Heart right ventricle (tissue), 16 donors: ENCODE measurements around the gene HBZ. TPM values are rescaled to one million over a fixed set of nuclear protein-coding genes. Genes with fewer than 3 reads are reported as not detected.
A peak's percentile ranks its signal among the peaks of the same experiment; 100 is the strongest.

Experiments
- ATAC-seq, 8 donors: fragments of 200-7000 bp; cut with Tn5 transposase; one replicate each; pipeline ENCODE4 v1.9.1; 2020; ENCODE audit warnings: mild to moderate bottlenecking in 8 of 8, moderate library complexity in 8 of 8, moderate number of reproducible peaks in 1 of 8
- DNase-seq, 2 donors: peaks; one replicate each; pipeline ENCODE4 v3.0.0-alpha.2; 2020
- H3K27ac ChIP-seq, 10 donors: fragments of 200-600 bp; sonication (generic) in 2 of 10; one replicate each; pipeline versions ENCODE4 v1.5.0 to v1.8.0; 2020 to 2022; ENCODE audit warnings: mild to moderate bottlenecking in 3 of 10
- H3K27me3 ChIP-seq, 7 donors: fragments of 200-600 bp; one replicate each; pipeline ENCODE4 v1.8.0; 2021 to 2022; ENCODE audit warnings: mild to moderate bottlenecking in 2 of 7
- H3K36me3 ChIP-seq, 9 donors: fragments of 200-600 bp; sonication (generic) in 1 of 9; one replicate each; pipeline versions ENCODE4 v1.5.0 to v1.8.0; 2020 to 2022; ENCODE audit warnings: mild to moderate bottlenecking in 2 of 9
- H3K4me1 ChIP-seq, 9 donors: fragments of 200-600 bp; sonication (generic) in 1 of 9; one replicate each; pipeline versions ENCODE4 v1.5.0 to v1.8.0; 2020 to 2022; ENCODE audit warnings: mild to moderate bottlenecking in 4 of 9
- H3K4me3 ChIP-seq, 10 donors: fragments of 200-600 bp; sonication (generic) in 2 of 10; one replicate each; pipeline versions ENCODE4 v1.5.0 to v1.8.0; 2020 to 2022; ENCODE audit warnings: mild to moderate bottlenecking in 7 of 10, moderate library complexity in 2 of 10
- H3K9me3 ChIP-seq, 11 donors: fragments of 200-600 bp in 10 of 11; sonication (generic) in 2 of 11; one replicate each; pipeline versions ENCODE4 v1.5.0 to v1.8.0; 2013 to 2022; ENCODE audit warnings: mild to moderate bottlenecking in 2 of 11, control low read depth in 1 of 11, moderate library complexity in 1 of 11
- CTCF ChIP-seq, 9 donors: fragments of 200-600 bp; sonication (generic) in 2 of 9; IDR thresholded peaks; one replicate each; pipeline versions ENCODE4 v1.5.0 to v1.8.0; 2021 to 2022; ENCODE audit warnings: antibody characterized with exemption in 9 of 9, mild to moderate bottlenecking in 5 of 9, moderate library complexity in 1 of 9
- WGBS, 2 donors: extraction: QIAGEN DNeasy Blood & Tissue Kit; methylation state at CpG; one replicate each; pipeline ENCODE4 v1.1.7; 2013; ENCODE audit warnings: inconsistent platforms in 1 of 2; 5-methylcytosine and 5-hydroxymethylcytosine counted together
- intact Hi-C, 10 donors: fragments of 100-400 bp; cut with DNase I; formaldehyde crosslinking; loops; one replicate each; pipeline versions ENCODE4 v1.11.1 to v1.14.2; 2022
- polyA plus RNA-seq, 2 donors: library from polyadenylated mRNA; stranded (reverse); fragments of 200-250 nt; gene quantifications; one replicate each; pipeline ENCODE4 v1.2.3, GENCODE V29; 2013
- total RNA-seq, 10 donors: library from RNA; stranded (reverse); fragmentation: NEBNext Ultra II Directional in 3 of 10; extraction: Animal tissue kit (Norgen Biotek cat#: 25700) in 3 of 10; gene quantifications; one replicate each; pipeline versions ENCODE4 v1.2.1 to v1.2.4, GENCODE V29; 2021 to 2023
- donor health status: Arrhythmogenic right ventricular cardiomyopathy.
- donor health status: ischemic (EF 13 %, LVEDD 7.1; RV severe dilation, severe dysfunction).
- donor health status: healthy with polysubstance abuse.
- donor health status: DM: no; HTN: yes; CAD: no.
- donor health status: DM: no; HTN: no; CAD: no.
- donor health status: ischemic (EF 25% LVEDD 6.9; RV normal size, moderate dysfunction).
- donor health status: ischemic (EF 25% LVEDD 5.7; RV mildly dilated, moderate dysfunction).
- donor health status: healthy.
- donor health status: DM: yes; HTN: yes; CAD: no.
- donor health status: Ischemic cardiomyopathy.
- donor health status: ischemic (EF 35%, LVEDD 5.7; RV mildly dilated, moderate dysfunction).
- donor health status: nonischemic (EF 11% LVEDD 7.7; RV severe dilation, severe dysfunction).
- donor health status: DM: yes; HTN: yes; CAD: no.
- donor health status: PGD.
- donor health status: ischemic (EF 29% LVEDD 5.4; RV normal size, mild dysfunction).
- donor health status: nonischemic (EF 23%, LVEDD 6.1; RV moderate dilation, normal function).

Gene HBZ
- total and polyA plus RNA-seq, 12 donors: 0.14 TPM; not detected in 11

DNA sequence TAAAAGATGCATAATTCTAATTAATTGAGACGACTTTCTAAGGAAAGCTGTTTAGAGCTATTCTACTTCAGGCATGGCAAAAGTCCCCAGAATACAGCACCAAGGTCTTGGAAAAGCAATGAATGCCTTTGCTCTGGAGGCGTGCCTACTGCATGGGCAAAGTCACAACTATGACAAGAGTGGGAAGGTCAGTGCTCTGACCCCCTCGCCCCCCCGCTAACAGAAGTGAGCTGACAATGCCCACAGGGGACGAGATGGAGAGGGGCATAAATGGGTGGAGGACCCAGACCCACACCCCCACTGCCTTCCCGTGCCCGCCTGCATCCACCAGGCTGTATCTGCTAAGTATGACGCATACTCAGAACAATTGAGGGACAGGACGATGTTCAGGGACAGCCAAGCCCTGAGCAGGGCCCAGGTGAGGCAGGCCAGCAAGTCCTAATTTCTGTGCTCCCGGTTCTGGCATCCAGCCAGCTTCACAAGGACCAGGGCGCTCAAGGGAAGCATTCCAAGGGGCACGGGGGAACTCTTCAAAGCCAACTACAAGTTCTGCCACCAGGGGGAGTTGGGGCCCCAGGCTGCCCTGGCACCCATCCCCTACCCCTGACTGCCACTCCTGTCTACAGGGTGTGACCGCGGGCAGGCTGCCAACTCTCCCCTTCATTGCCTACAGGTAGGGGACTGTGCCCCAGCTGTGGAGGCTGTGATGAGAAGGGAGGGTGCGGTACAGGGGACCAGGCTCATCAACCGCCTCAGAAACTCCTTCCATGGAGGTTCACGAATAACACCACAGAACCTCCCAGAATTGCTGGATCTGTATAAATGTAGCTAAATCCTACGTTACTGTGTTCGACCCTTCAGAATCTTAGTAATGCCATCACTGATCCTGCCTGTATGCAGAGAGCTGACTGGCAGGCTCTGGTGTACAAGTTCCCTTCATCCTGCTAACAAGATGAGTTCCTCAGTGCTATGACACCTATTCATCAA, 34.8 kb upstream of the HBZ start:
- WGBS, 2 donors: 69 to 71% methylated on average over 19 of the region's 19 CpGs
- intact Hi-C loops: loop anchor here in 2 of 10 donors (5.0 kb wide), 1 partner anchor 245 kb away; no protein-coding TSS in a partner anchor
- Histone ChIP-seq H3K4me3 (no peak overlapping the region), H3K27me3 (no peaks in the 10 kb centered on the region), H3K36me3 (peaks cover 0 to 59% (median 3%) of the 10 kb centered on the region in 9 donors), H3K27ac (no peak overlapping the region), H3K4me1 (peaks cover 0 to 12% (median 5%) of the 10 kb centered on the region in 9 donors), H3K9me3 (no peaks in the 10 kb centered on the region)
- TF ChIP-seq CTCF (IDR thresholded peaks at IDR 0.05): peak; percentile 24 to 77 (median 63)
- ATAC-seq (peak in 7 of 8 donors; percentile 42 to 73 (median 61)), DNase-seq (peak; percentile 32 to 48)

GRCh38 chr16:118857-119256, 33.6 kb upstream of the HBZ start:
- Histone ChIP-seq H3K4me3 (no peak overlapping the region), H3K27me3 (no peaks in the 10 kb centered on the region), H3K36me3 (peaks cover 0 to 54% (median 3%) of the 10 kb centered on the region in 9 donors), H3K4me1 (peaks cover 0 to 7% (median under 1%) of the 10 kb centered on the region in 9 donors), H3K9me3 (no peaks in the 10 kb centered on the region), H3K27ac (no peak overlapping the region)
- WGBS, 2 donors: 89 to 98% methylated on average over 2 of the region's 2 CpGs
- intact Hi-C loops: loop anchor here in 2 of 10 donors (5.0 kb wide), 1 partner anchor 243 kb away; no protein-coding TSS in a partner anchor
- DNase-seq (no peak), ATAC-seq (peak in 1 of 8 donors; percentile 45)
- TF ChIP-seq CTCF (IDR thresholded peaks at IDR 0.05): no peak

DNA sequence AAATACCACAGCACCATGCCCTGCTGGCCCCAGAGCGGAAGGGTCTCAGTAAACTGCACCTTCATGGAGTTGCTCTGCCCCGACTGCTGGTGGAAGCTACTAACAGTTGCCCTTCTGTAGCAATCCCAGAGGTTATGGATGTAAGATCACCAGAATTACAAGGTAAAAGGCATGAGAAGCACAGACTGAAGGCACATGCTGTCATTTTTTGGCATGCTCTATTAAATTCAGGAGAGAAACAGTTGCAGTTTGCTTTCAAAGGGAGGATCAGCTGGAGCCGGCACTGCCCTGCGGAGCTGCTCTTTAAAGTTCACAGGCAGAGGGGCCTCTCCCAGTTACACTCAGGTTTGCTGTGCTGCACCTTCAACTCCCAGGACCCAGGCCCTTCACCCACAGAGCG, 33.1 kb upstream of the HBZ start:
- DNase-seq: no peak
- no peaks in the 10 kb centered on the region for H3K9me3 ChIP-seq
- H3K4me1 ChIP-seq: peaks cover 0 to 7% (median 0%) of the 10 kb centered on the region in 9 donors
- peaks cover 0 to 53% (median 3%) of the 10 kb centered on the region in 9 donors for H3K36me3 ChIP-seq
- ATAC-seq: no peak
- WGBS, 2 donors: 95% methylated on average over 5 of the region's 5 CpGs
- H3K27ac ChIP-seq: no peak overlapping the region
- H3K27me3 ChIP-seq: no peaks in the 10 kb centered on the region
- intact Hi-C loops: loop anchor here in 2 of 10 donors (5.0 kb wide), 1 partner anchor 243 kb away; no protein-coding TSS in a partner anchor
- H3K4me3 ChIP-seq: no peak overlapping the region
- TF ChIP-seq CTCF (IDR thresholded peaks at IDR 0.05): no peak

DNA sequence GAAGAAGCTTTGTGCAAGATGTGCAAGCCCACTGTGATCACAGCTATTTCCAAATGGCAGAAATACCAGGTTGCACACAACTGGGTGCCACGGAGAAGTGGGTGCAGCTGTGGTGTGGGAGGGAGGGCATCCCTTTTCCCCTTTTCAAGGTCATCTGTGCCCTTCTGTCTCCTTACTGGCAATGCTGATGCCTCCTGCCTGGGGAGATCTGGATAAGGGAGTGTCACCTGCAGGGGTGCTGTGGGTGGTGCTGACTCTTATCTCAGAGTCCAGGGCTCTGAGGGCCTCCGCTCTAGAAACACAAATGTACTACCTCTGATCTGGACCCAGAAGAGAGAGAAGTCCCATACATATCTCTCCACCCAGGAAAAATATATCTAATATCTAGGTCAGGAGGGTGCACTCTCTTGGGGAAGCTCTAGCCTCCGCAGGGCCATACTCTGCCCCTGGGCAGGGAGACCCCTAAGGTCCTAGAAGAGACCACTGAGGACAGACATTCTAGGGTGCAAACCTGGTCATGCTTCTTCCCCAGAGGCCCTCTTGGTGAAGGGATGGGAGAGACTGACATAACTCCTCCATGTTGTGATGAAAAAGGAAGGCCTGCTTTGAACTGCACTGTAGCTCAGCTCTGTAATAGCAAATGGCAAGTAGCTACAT, 32.5 kb upstream of the HBZ start:
- no peak for TF ChIP-seq CTCF (IDR thresholded peaks at IDR 0.05)
- no peaks in the 10 kb centered on the region for H3K9me3 ChIP-seq
- H3K27ac ChIP-seq: no peak overlapping the region
- intact Hi-C loops: loop anchor here in 2 of 10 donors (5.0 kb wide), 1 partner anchor 242 kb away; no protein-coding TSS in a partner anchor
- WGBS, 2 donors: 87 to 89% methylated on average over 3 of the region's 3 CpGs
- DNase-seq: no peak
- H3K4me3 ChIP-seq: no peak overlapping the region
- peaks cover 0 to 58% (median 0%) of the 10 kb centered on the region in 9 donors for H3K36me3 ChIP-seq
- peaks cover 0 to 7% (median 0%) of the 10 kb centered on the region in 9 donors for H3K4me1 ChIP-seq
- no peaks in the 10 kb centered on the region for H3K27me3 ChIP-seq
- ATAC-seq: no peak
